HG03060 (cell line): Measurements from ENCODE around the gene NEDD4.
"Not testable (repeated sequence)": the region's sequence is repeated elsewhere in the genome, so short reads cannot be mapped to it uniquely, and the experiment has no call there.

Experiments used
- ATAC-seq: cut with Tn5 transposase; IDR thresholded peaks from one replicate; pipeline ENCODE4 v1.9.1; 2021; ENCODE audit warnings: low read depth, moderate number of reproducible peaks; ENCODE audit not compliant: unreplicated experiment

Gene NEDD4

GRCh38 chr15:55900019-55900418 lies 93.4 kb downstream of the NEDD4 start:
- ATAC-seq = no peak

GRCh38 chr15:55899537-55899936 lies 93.9 kb downstream of the NEDD4 start:
- ATAC-seq = no peak

GRCh38 chr15:55897560-55898336 lies 95.7 kb downstream of the NEDD4 start:
- no peak for ATAC-seq

GRCh38 chr15:55894399-55894965 lies 98.9 kb downstream of the NEDD4 start:
- ATAC-seq = no peak

- no peak for ATAC-seq
Observed at GRCh38 chr15:55893852-55894251, 99.6 kb downstream of the NEDD4 start.

GRCh38 chr15:55891196-55891595 lies 102.2 kb downstream of the NEDD4 start:
- no peak for ATAC-seq

- no peak for ATAC-seq
Observed at GRCh38 chr15:55884223-55884622, 109.2 kb downstream of the NEDD4 start.

- no peak for ATAC-seq
Observed at GRCh38 chr15:55879181-55879580, 114.2 kb downstream of the NEDD4 start.

GRCh38 chr15:55873024-55873720 lies 120.2 kb downstream of the NEDD4 start:
- no peak for ATAC-seq

GRCh38 chr15:55872471-55872870 lies 120.9 kb downstream of the NEDD4 start:
- no peak for ATAC-seq

- no peak for ATAC-seq
Observed at GRCh38 chr15:55869660-55870059, 123.8 kb downstream of the NEDD4 start.

- no peak for ATAC-seq
Observed at GRCh38 chr15:55868707-55869106, 124.7 kb downstream of the NEDD4 start.

- ATAC-seq = not testable (repeated sequence)
Observed at GRCh38 chr15:55868291-55868690, 125.1 kb downstream of the NEDD4 start.

- ATAC-seq = no peak
Observed at GRCh38 chr15:55863911-55864310, 129.5 kb downstream of the NEDD4 start.

GRCh38 chr15:55861115-55861514 lies 132.3 kb downstream of the NEDD4 start:
- ATAC-seq = no peak

- ATAC-seq = no peak
Observed at GRCh38 chr15:55860468-55860867, 132.9 kb downstream of the NEDD4 start.

- ATAC-seq = no peak
Observed at GRCh38 chr15:55859681-55860080, 133.7 kb downstream of the NEDD4 start.

GRCh38 chr15:55858661-55859060 lies 134.8 kb downstream of the NEDD4 start:
- ATAC-seq = no peak

- no peak for ATAC-seq
Observed at GRCh38 chr15:55856506-55857164, 136.8 kb downstream of the NEDD4 start.

GRCh38 chr15:55853134-55853533 lies 140.3 kb downstream of the NEDD4 start:
- no peak for ATAC-seq

- no peak for ATAC-seq
Observed at GRCh38 chr15:55846116-55846707, 147.2 kb downstream of the NEDD4 start.
